AG04449 (cell line): Measurements from ENCODE around the gene AKIRIN1.

Experiments used
- CTCF ChIA-PET: fragments of 350-600 bp; formaldehyde crosslinking; extraction: SDS; loops from one replicate; lab custom pipeline; 2021; ENCODE audit warnings: antibody characterized with exemption; lab: Yijun Ruan, JAX
- POLR2A ChIA-PET: fragments of 400-600, 350-600 bp; formaldehyde crosslinking; extraction: SDS; loops from one replicate; lab custom pipeline; 2020; ENCODE audit warnings: antibody characterized with exemption, inconsistent platforms; lab: Yijun Ruan, JAX
- DNase-seq: peaks from one replicate; pipeline ENCODE4 v3.0.0-alpha.2; 2010; ENCODE audit warnings: low read depth, low spot score
- H3K4me3 ChIP-seq: 2 replicates; pipeline ENCODE4 v1.5.1; 2011; ENCODE audit warnings: low read depth, mild to moderate bottlenecking, control low read depth, low read length
- TF ChIP-seq, protein P1 (sequence below): IDR thresholded peaks from one replicate; pipeline ENCODE4 v1.5.1; 2011; ENCODE audit warnings: mild to moderate bottlenecking, moderate library complexity, low read length, control low read depth, inconsistent platforms; ENCODE audit not compliant: insufficient read depth; ENCODE audit errors: missing control alignments

The AKIRIN1 gene

DNA sequence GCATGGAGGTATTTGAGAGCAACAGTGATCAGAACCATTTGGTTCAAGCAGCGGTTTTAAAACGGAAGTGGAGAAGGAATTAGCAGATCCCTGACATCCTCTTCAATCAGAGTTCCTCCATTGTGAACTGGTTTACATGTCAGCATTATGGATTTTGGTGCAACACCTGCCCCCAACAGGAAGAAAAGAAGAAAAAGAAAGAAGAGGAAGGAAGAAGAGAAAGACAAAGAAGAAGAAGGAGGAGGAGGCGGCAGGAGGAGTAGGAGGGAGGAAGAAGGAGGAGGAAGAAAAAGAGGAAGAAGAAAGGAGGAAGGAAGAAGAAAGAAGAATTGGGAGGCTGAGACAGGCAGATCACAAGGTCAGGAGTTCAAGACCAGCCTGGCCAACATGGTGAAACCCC lies 52.4 kb downstream of the AKIRIN1 start:
- POLR2A ChIA-PET = no interaction called here

DNA sequence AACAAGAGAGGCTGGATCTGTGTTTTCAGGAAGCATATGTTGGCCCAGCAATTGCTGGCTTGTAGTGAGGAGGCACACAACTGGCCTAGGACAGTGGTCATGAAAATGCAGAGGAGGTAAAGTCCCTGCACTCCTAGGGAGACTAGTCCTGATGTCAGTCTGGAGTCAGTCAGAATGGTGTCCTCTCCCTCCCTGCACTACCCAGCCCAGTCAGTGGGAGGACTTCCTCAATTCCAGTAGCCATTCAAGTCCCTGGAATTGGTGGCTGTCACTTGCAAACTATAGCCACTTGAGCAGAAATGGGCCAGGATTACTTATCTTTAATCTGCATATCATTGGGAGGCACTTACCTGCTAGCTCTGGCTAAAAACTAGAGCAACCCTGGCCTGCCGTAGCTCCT lies 53.7 kb downstream of the AKIRIN1 start:
- TF ChIP-seq, protein P1, sequence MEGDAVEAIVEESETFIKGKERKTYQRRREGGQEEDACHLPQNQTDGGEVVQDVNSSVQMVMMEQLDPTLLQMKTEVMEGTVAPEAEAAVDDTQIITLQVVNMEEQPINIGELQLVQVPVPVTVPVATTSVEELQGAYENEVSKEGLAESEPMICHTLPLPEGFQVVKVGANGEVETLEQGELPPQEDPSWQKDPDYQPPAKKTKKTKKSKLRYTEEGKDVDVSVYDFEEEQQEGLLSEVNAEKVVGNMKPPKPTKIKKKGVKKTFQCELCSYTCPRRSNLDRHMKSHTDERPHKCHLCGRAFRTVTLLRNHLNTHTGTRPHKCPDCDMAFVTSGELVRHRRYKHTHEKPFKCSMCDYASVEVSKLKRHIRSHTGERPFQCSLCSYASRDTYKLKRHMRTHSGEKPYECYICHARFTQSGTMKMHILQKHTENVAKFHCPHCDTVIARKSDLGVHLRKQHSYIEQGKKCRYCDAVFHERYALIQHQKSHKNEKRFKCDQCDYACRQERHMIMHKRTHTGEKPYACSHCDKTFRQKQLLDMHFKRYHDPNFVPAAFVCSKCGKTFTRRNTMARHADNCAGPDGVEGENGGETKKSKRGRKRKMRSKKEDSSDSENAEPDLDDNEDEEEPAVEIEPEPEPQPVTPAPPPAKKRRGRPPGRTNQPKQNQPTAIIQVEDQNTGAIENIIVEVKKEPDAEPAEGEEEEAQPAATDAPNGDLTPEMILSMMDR = no peak
- no peak overlapping the region for H3K4me3 ChIP-seq
- DNase-seq = no peak
- CTCF ChIA-PET = no interaction called here
- POLR2A ChIA-PET = no interaction called here

More for the DNA sequence above, 52.4 kb downstream of the AKIRIN1 start:
- no peak for DNase-seq
- H3K4me3 ChIP-seq = no peak overlapping the region
- CTCF ChIA-PET = no interaction called here
- TF ChIP-seq, protein P1 = no peak

GRCh38 chr1:39045231-39045630 lies 54.2 kb downstream of the AKIRIN1 start:
- TF ChIP-seq, protein P1 = no peak
- ChIA-PET POLR2A (no interaction called here), CTCF (no interaction called here)
- no peak for DNase-seq
- no peak overlapping the region for H3K4me3 ChIP-seq

GRCh38 chr1:39046613-39047210 lies 55.6 kb downstream of the AKIRIN1 start:
- DNase-seq = no peak
- H3K4me3 ChIP-seq = no peak overlapping the region
- TF ChIP-seq, protein P1 = no peak
- CTCF ChIA-PET = interaction anchor here (0.6 to 1.1 kb wide), 5 partner anchors 10 to 165 kb away, joined by 3 to 6 read pairs (median 3); partner anchors contain the start of gene GJA9
- POLR2A ChIA-PET = interaction anchor here (2.6 kb wide), 1 partner anchor 21 kb away, joined by 9 read pairs; the partner anchor contains the start of gene NDUFS5

- ChIA-PET CTCF (interaction anchor here (0.6 to 1.1 kb wide), 6 partner anchors 11 to 166 kb away, joined by 3 to 6 read pairs (median 3); partner anchors contain the start of gene GJA9), POLR2A (interaction anchor here (2.6 kb wide), 1 partner anchor 21 kb away, joined by 9 read pairs; the partner anchor contains the start of gene NDUFS5)
- DNase-seq = peak; percentile 60
- TF ChIP-seq, protein P1 = no peak
- H3K4me3 ChIP-seq = no peak overlapping the region
Observed at GRCh38 chr1:39047374-39048229, 56.5 kb downstream of the AKIRIN1 start.
